K562 treated with DMSO at 1 percent for 24 hours (cell line): ENCODE data around the gene SFRP4. TPM values are rescaled to one million over a fixed set of nuclear protein-coding genes. Genes with fewer than 3 reads are reported as not detected.

Experiments
- total RNA-seq: library from RNA; unstranded; fragments of 300-600 nt; gene quantifications from 2 replicates; pipeline ENCODE4 v1.2.3, GENCODE V29; 2022; ENCODE audit warnings: low read depth; ENCODE audit not compliant: insufficient read depth

The SFRP4 gene
- total RNA-seq: not detected in 2 replicates

GRCh38 chr7:37916673-37917660, at the start of gene SFRP4:
Gene SFRP4 (minus strand): TSS chr7:37916817. CDS start chr7:37916537, 280 bp downstream.

GRCh38 chr7:37920305-37920848, 3.8 kb upstream of the SFRP4 start, which contains the start of gene EPDR1:
Gene EPDR1 (plus strand): TSS chr7:37920640. CDS start chr7:37920940, 300 bp downstream.

Other genes with a start within 250 kb of the SFRP4 start
- not detected in 2 replicates for gene GPR141, start 233.1 kb downstream of the SFRP4 start, total RNA-seq
- gene NME8, start 68.2 kb downstream of the SFRP4 start, total RNA-seq: not detected in 2 replicates
- not detected in 2 replicates for gene EPDR1, start 3.8 kb upstream of the SFRP4 start, total RNA-seq